ENCODE results near the gene ANKRD44.

Gene ANKRD44

DNA sequence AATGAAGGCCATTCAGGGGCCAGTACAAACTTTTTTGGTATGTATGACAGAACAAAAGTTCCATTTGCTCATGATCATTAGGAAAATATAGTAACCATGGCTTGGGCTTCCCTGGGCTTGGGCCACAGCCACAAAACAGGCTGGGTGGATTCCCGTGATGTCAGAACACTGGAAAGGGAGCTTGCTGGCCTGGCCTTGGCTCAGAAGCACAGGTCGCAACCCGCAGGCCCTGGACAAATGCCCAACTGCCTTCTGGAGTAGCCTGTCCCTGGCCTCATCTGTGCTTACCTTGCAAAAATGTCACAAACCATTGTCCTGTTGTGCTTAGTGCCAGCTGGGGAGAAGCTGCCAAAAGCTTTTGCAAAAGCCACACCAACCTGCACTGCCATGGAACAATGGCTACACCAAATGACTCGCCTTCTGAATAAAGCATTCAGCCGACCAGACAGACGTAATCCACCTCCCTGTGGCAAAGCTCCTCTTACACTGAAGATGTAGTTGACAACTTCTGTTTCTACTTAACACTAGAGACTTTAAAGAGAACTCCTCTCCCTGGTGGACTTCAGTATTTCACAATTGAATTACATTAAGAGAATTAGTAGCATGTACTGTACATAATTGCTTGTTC, 125.5 kb downstream of the ANKRD44 start:
- no peaks in the 10 kb centered on the region for H3K36me3 ChIP-seq (ENCODE audit: control insufficient read depth, insufficient read depth, low read length, severe bottlenecking)
- no peak overlapping the region for H3K9ac ChIP-seq (ENCODE audit: low read length)
- no peaks in the 10 kb centered on the region for H3K27me3 ChIP-seq (replicated peaks; ENCODE audit: control insufficient read depth, insufficient read depth, low read length)
- H3K4me3 ChIP-seq (ENCODE audit: low read length), result no peak overlapping the region
- DNase-seq (ENCODE audit: low read depth), result peak; percentile 49
- H3K9me3 ChIP-seq (ENCODE audit: control insufficient read depth, low read length), result no peaks in the 10 kb centered on the region
- peaks cover 19% of the 10 kb centered on the region for H3K4me1 ChIP-seq (ENCODE audit: control insufficient read depth, insufficient read depth, low read length)

DNA sequence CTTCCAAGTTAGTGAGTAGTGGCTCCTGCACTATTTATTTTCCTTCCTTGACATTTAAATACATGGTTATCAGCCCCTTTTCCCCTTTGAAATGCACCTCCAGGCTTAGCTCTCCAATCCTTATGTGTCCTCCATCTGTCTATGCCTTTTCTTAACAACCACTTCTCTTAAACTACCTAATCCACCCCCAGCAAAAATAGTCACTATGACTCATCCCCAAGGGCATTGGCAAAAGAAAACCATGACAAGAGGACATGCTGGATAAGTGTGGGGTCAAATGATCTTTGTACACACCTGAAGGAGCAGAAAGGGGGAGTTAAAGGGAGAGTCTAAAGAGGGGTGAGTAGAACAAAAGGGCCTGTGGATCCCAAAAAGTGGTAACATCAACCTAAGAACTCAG, 127.2 kb downstream of the ANKRD44 start:
- Histone ChIP-seq H3K9me3 (ENCODE audit: control insufficient read depth, low read length) (no peaks in the 10 kb centered on the region), H3K4me1 (ENCODE audit: control insufficient read depth, insufficient read depth, low read length) (peaks cover 27% of the 10 kb centered on the region), H3K36me3 (ENCODE audit: control insufficient read depth, insufficient read depth, low read length, severe bottlenecking) (no peaks in the 10 kb centered on the region), H3K27me3 (replicated peaks; ENCODE audit: control insufficient read depth, insufficient read depth, low read length) (no peaks in the 10 kb centered on the region), H3K4me3 (ENCODE audit: low read length) (no peak overlapping the region), H3K9ac (ENCODE audit: low read length) (no peak overlapping the region)
- DNase-seq (ENCODE audit: low read depth), result no peak

DNA sequence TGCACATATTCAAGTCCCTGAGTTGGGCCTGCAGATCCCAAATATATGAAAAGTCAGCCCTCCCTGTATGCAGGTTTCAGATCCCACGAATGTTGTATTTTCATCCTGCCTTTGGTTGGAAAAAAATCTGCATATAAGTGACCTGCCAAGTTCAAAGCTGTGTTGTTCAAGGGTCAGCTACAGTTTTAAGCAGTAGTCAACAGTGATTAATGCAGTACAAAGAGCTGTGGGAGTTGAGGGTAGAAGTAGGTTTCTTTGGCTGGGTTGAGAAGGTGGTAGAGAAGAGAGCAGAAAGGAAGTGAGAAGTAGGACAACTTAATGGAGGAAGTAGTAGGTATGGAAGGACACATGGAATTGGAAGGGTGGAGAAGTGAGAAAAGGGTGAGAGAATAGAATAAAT, 127.9 kb downstream of the ANKRD44 start:
- H3K4me3 ChIP-seq (ENCODE audit: low read length), result no peak overlapping the region
- H3K27me3 ChIP-seq (replicated peaks; ENCODE audit: control insufficient read depth, insufficient read depth, low read length), result no peaks in the 10 kb centered on the region
- DNase-seq (ENCODE audit: low read depth), result no peak
- no peaks in the 10 kb centered on the region for H3K36me3 ChIP-seq (ENCODE audit: control insufficient read depth, insufficient read depth, low read length, severe bottlenecking)
- peaks cover 27% of the 10 kb centered on the region for H3K4me1 ChIP-seq (ENCODE audit: control insufficient read depth, insufficient read depth, low read length)
- H3K9ac ChIP-seq (ENCODE audit: low read length), result no peak overlapping the region
- H3K9me3 ChIP-seq (ENCODE audit: control insufficient read depth, low read length), result no peaks in the 10 kb centered on the region

DNA sequence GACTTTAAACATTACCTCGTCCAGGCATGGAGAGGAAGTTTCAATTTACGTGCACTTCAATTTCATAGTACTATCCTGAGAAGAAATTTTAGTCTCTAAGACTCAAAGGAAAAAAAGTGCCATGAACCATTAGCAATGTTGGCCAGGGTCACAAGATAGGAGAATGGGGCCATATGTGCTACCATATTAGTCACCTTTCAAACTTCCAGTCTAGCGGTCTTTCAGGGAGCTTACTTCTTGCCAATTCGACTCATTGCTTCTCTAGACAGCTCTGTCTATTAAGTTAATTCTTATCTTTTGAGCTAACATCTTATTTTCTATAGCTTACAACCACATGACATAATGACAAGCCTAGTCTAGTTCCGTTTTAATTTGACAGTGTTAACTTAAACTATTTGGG, 129.1 kb downstream of the ANKRD44 start:
- no peak for DNase-seq (ENCODE audit: low read depth)
- H3K27me3 ChIP-seq (replicated peaks; ENCODE audit: control insufficient read depth, insufficient read depth, low read length), result no peaks in the 10 kb centered on the region
- no peak overlapping the region for H3K4me3 ChIP-seq (ENCODE audit: low read length)
- H3K4me1 ChIP-seq (ENCODE audit: control insufficient read depth, insufficient read depth, low read length), result peaks cover 27% of the 10 kb centered on the region
- H3K9me3 ChIP-seq (ENCODE audit: control insufficient read depth, low read length), result no peaks in the 10 kb centered on the region
- H3K9ac ChIP-seq (ENCODE audit: low read length), result no peak overlapping the region
- no peaks in the 10 kb centered on the region for H3K36me3 ChIP-seq (ENCODE audit: control insufficient read depth, insufficient read depth, low read length, severe bottlenecking)

DNA sequence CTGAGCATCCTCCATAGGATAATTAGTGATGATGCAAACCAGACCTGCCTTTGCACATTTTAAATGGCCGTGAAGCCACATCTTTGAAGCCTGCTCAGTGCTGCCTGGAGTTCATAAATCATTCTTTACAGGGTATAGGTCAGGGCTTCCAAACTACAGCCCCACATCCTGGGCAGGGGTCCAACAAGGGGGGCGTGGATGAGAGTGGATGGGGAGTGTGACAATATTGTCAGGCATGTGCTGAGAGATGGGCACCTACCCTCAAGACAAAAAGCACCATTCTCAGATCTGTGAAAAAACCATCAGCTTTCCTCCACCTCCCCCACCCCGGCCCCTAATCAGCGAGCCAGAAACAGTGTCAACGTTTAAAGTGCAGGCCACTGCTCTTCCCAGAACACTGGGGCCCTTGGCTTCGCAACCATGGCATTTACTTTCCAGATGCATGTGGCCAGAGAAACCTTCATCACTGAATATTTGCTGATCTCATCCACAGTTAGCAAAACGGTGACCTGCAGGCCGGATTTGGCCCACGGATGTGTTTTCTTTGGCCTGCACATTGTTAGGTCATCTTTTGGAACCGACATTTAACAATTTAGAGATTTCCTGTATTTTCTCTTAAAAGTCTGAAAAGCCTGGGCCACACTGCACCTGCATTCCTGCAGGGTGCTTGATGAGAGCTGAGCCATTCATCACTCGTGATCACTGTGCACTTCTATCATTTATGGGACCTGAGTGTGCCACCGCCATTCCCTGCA, 130.7 kb downstream of the ANKRD44 start:
- no peaks in the 10 kb centered on the region for H3K9me3 ChIP-seq (ENCODE audit: control insufficient read depth, low read length)
- no peak overlapping the region for H3K9ac ChIP-seq (ENCODE audit: low read length)
- no peaks in the 10 kb centered on the region for H3K27me3 ChIP-seq (replicated peaks; ENCODE audit: control insufficient read depth, insufficient read depth, low read length)
- peak; percentile 58 for DNase-seq (ENCODE audit: low read depth)
- H3K36me3 ChIP-seq (ENCODE audit: control insufficient read depth, insufficient read depth, low read length, severe bottlenecking), result no peaks in the 10 kb centered on the region
- H3K4me3 ChIP-seq (ENCODE audit: low read length), result no peak overlapping the region
- peaks cover 16% of the 10 kb centered on the region for H3K4me1 ChIP-seq (ENCODE audit: control insufficient read depth, insufficient read depth, low read length)

DNA sequence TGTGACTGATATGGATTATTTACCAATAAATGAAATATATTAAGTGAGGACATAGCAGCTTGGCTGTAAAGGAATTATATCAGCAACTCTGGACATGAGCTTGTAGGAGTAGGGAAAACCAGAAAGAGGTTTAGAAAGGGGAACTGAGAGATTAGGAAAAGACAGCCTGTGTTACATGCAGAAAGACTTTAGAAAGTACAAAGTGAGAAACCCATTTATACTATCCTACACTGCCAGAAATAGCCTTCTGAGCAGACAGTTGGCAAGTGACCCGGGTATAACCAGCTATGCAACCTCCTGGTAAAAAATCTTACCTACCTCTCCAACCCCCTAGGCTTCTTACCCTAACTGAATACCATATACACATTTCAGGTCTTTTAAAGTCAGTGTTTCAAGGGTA, 134.1 kb downstream of the ANKRD44 start:
- H3K4me1 ChIP-seq (ENCODE audit: control insufficient read depth, insufficient read depth, low read length), result peaks cover 11% of the 10 kb centered on the region
- H3K27me3 ChIP-seq (replicated peaks; ENCODE audit: control insufficient read depth, insufficient read depth, low read length), result no peaks in the 10 kb centered on the region
- no peaks in the 10 kb centered on the region for H3K9me3 ChIP-seq (ENCODE audit: control insufficient read depth, low read length)
- no peak overlapping the region for H3K4me3 ChIP-seq (ENCODE audit: low read length)
- H3K9ac ChIP-seq (ENCODE audit: low read length), result no peak overlapping the region
- H3K36me3 ChIP-seq (ENCODE audit: control insufficient read depth, insufficient read depth, low read length, severe bottlenecking), result no peaks in the 10 kb centered on the region
- no peak for DNase-seq (ENCODE audit: low read depth)

DNA sequence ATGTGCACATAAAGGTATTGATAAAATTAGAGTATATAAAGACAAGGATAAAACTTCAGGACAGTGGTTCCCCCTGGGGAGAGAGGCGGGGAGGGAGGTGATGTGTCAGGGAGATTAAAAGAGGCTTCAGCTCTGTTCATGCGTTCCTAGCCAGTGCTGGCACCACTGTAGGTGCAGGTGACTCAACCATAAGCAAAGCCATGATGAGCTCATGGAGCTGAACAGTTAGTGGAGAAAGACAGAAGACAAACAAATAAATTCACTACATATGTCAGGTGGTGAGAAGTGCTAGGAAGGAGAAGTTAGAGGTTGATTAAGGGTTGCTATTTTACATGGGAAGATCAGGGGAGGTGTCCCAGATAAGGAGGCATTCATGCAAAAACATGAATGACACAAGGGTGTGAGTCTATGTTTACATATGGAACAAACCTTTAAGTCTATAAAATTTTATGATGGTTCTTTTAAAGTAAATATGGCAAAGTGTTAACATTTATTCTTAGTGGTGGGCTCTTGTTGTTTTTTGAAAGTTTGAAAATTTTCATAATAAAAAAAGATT, 136.0 kb downstream of the ANKRD44 start:
- Histone ChIP-seq H3K4me3 (ENCODE audit: low read length) (no peak overlapping the region), H3K9ac (ENCODE audit: low read length) (no peak overlapping the region)
- DNase-seq (ENCODE audit: low read depth), result peak; percentile 21

DNA sequence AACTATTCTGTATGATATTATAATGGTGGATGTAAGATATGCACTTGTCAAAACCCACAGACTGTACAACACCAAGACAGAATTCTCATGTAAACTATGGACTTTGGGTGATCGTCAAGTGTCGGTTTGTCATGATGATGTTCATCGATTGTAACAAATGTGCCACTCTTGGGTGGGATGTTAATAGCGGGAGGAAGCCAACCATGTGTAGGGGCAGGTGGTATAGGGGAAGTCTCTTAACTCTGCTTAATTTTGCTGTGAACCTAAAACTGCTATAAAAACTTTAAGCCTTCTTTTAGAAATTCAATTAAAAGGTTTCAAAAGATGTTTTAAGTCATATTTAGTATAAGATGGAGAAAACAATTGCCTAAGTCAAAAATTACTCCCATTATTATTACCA, 139.0 kb downstream of the ANKRD44 start:
- Histone ChIP-seq H3K27me3 (replicated peaks; ENCODE audit: control insufficient read depth, insufficient read depth, low read length) (no peaks in the 10 kb centered on the region), H3K36me3 (ENCODE audit: control insufficient read depth, insufficient read depth, low read length, severe bottlenecking) (no peaks in the 10 kb centered on the region), H3K4me3 (ENCODE audit: low read length) (no peak overlapping the region), H3K4me1 (ENCODE audit: control insufficient read depth, insufficient read depth, low read length) (no peaks in the 10 kb centered on the region), H3K9me3 (ENCODE audit: control insufficient read depth, low read length) (no peaks in the 10 kb centered on the region), H3K9ac (ENCODE audit: low read length) (no peak overlapping the region)
- no peak for DNase-seq (ENCODE audit: low read depth)

More for the DNA sequence above, 136.0 kb downstream of the ANKRD44 start:
- Histone ChIP-seq H3K9me3 (ENCODE audit: control insufficient read depth, low read length) (no peaks in the 10 kb centered on the region), H3K36me3 (ENCODE audit: control insufficient read depth, insufficient read depth, low read length, severe bottlenecking) (no peaks in the 10 kb centered on the region), H3K27me3 (replicated peaks; ENCODE audit: control insufficient read depth, insufficient read depth, low read length) (no peaks in the 10 kb centered on the region), H3K4me1 (ENCODE audit: control insufficient read depth, insufficient read depth, low read length) (peaks cover 4% of the 10 kb centered on the region)

DNA sequence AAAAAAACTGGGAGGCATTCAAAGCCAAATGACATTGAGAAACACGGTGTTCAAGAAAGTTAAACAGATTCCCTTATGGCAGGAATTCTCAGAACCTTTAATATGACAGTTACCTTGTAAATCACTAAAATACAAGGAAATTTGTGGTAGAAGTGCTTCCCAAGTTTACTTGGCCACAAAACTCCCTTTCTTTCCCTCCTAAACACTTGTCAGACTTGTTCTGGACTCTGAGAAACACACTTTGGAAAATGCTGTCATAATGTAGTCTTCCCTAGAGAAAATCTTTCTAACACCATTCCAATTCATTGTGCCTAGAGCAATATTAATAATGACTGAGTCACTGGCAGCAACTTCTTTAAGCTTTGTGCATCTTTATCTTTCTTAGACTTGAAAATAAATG, 140.4 kb downstream of the ANKRD44 start:
- H3K36me3 ChIP-seq (ENCODE audit: control insufficient read depth, insufficient read depth, low read length, severe bottlenecking), result no peaks in the 10 kb centered on the region
- H3K9me3 ChIP-seq (ENCODE audit: control insufficient read depth, low read length), result no peaks in the 10 kb centered on the region
- H3K4me1 ChIP-seq (ENCODE audit: control insufficient read depth, insufficient read depth, low read length), result no peaks in the 10 kb centered on the region
- no peaks in the 10 kb centered on the region for H3K27me3 ChIP-seq (replicated peaks; ENCODE audit: control insufficient read depth, insufficient read depth, low read length)
- no peak overlapping the region for H3K9ac ChIP-seq (ENCODE audit: low read length)
- DNase-seq (ENCODE audit: low read depth), result no peak
- H3K4me3 ChIP-seq (ENCODE audit: low read length), result no peak overlapping the region

DNA sequence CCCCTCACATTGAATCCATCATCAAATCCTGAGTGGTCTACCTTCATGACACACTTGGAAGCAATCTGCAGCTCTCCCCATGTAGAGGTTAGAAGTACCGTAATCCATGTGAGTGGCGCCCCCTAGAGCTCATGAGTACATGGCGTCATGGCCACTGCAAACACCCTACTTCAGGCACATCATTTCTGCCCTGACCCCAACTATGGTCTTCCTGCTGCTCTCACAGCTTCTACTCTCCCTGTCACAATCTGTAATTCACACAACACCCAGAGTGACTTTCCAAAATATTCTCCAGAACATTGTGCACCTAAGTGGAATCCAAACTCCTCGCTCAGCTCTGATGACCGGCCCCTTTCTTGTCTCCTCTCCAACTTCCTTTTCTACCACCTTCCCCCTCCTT, 141.9 kb downstream of the ANKRD44 start:
- peak; percentile 52 for DNase-seq (ENCODE audit: low read depth)

DNA sequence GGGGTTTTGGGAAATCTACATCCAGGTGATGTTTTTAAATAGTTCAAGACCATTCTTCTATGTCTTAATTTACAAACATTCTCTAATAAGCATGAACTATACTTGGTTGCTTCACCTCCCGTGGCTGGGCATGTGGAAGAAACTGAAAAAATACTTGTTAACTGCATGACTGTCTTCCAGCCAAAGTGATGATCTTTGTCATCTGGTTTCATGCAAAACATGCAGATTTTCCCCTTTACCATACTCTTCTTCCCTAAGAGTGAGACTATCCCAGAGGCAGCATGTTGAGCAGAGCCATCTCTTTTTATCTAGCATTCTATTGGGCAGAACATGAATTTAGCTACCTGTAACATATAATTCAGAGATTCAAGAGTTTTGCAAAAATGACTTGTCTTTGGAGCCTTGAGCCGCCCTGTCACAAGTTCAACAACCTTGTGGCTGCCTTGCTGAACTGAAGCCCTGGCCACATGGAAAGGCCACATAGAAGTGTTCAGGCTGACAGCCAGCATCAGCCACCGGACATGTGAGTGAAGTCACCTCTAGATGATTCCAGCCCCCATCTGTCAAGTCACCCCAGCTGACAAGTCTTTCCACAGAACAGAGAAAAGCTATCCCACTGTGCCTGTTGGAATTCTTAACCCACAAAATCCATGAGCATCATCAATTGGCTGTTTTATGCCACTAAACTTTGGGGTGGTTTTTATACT, 142.8 kb downstream of the ANKRD44 start:
- Histone ChIP-seq H3K36me3 (ENCODE audit: control insufficient read depth, insufficient read depth, low read length, severe bottlenecking) (no peaks in the 10 kb centered on the region), H3K9ac (ENCODE audit: low read length) (no peak overlapping the region), H3K4me1 (ENCODE audit: control insufficient read depth, insufficient read depth, low read length) (no peaks in the 10 kb centered on the region), H3K27me3 (replicated peaks; ENCODE audit: control insufficient read depth, insufficient read depth, low read length) (no peaks in the 10 kb centered on the region), H3K9me3 (ENCODE audit: control insufficient read depth, low read length) (no peaks in the 10 kb centered on the region), H3K4me3 (ENCODE audit: low read length) (no peak overlapping the region)
- no peak for DNase-seq (ENCODE audit: low read depth)

More for the DNA sequence above, 141.9 kb downstream of the ANKRD44 start:
- Histone ChIP-seq H3K27me3 (replicated peaks; ENCODE audit: control insufficient read depth, insufficient read depth, low read length) (no peaks in the 10 kb centered on the region), H3K4me3 (ENCODE audit: low read length) (no peak overlapping the region), H3K9me3 (ENCODE audit: control insufficient read depth, low read length) (no peaks in the 10 kb centered on the region), H3K9ac (ENCODE audit: low read length) (no peak overlapping the region), H3K36me3 (ENCODE audit: control insufficient read depth, insufficient read depth, low read length, severe bottlenecking) (no peaks in the 10 kb centered on the region), H3K4me1 (ENCODE audit: control insufficient read depth, insufficient read depth, low read length) (no peaks in the 10 kb centered on the region)

Data from adipocyte (in vitro differentiated cells).